ENCODE data around the gene CAPRIN1. TPM values are rescaled to one million over a fixed set of nuclear protein-coding genes. Genes with fewer than 3 reads are reported as not detected.
"Not testable (repeated sequence)": the region's sequence is repeated elsewhere in the genome, so short reads cannot be mapped to it uniquely, and the experiment has no call there.

Gene CAPRIN1
- total and polyA plus RNA-seq, 2 of the 8 experiments (the other 6 are each of a cell fraction or from before 2014, with no cell fraction given): 221 to 317 TPM

DNA sequence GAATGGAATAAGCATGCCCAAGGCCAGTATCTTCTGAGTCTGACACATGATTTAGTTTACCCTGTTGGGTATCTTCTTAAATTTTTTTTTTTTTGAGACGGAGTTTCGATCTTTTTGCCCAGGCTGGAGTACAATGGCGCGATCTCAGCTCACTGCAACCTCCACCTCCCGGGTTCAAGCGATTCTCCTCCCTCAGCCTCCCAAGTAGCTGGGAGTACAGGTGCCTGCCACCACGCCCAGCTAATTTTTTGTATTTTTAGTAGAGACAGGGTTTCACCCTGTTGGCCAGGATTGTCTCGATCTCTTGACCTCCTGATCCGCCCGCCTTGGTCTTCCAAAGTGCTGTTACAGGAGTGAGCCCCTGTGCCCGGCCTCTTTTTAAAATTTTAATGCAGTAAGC lies 2.8 kb downstream of the CAPRIN1 start:
- H4K91ac ChIP-seq (replicated peaks; ENCODE audit: insufficient read length, low read length); H3K23ac ChIP-seq (ENCODE audit: insufficient read length); H4K5ac ChIP-seq (ENCODE audit: insufficient read length, low read depth, low read length); H3K27me3 ChIP-seq (replicated peaks in 1 of 4; ENCODE audit: control insufficient read depth in 3 of 4, extremely low read depth in 1 of 4, insufficient read depth in 3 of 4, low read length in 3 of 4); H2BK12ac ChIP-seq (ENCODE audit: low read depth, low read length); H3K27ac ChIP-seq (ENCODE audit: low read depth, low read length); H2BK20ac ChIP-seq (ENCODE audit: low read length); H2AK5ac ChIP-seq (ENCODE audit: low read depth, low read length); H3K14ac ChIP-seq (ENCODE audit: insufficient read length); H2BK5ac ChIP-seq (ENCODE audit: low read depth, low read length); H3K56ac ChIP-seq (replicated peaks; ENCODE audit: insufficient read length, low read depth, low read length); DNase-seq (ENCODE audit: low read depth in 1 of 2, low spot score in 2 of 2); H3K23me2 ChIP-seq (ENCODE audit: low read depth, low read length); FAIRE-seq; H2BK120ac ChIP-seq (replicated peaks; ENCODE audit: low read depth, low read length); H3K9me3 ChIP-seq (ENCODE audit: insufficient read depth in 2 of 2, low read depth in 1 of 2, low read length in 1 of 2); H3K9ac ChIP-seq (replicated peaks in 1 of 4; ENCODE audit: extremely low read depth in 1 of 4, low read depth in 3 of 4, low read length in 3 of 4); H4K8ac ChIP-seq (ENCODE audit: extremely low read depth, insufficient read depth, low read length); CTCF ChIA-PET (ENCODE audit: partially characterized antibody); H3K18ac ChIP-seq (ENCODE audit: extremely low read depth, low read length); H3K4ac ChIP-seq (replicated peaks; ENCODE audit: insufficient read length, low read depth, low read length); H3K79me1 ChIP-seq (ENCODE audit: low read depth, low read length); H2AFZ ChIP-seq (ENCODE audit: low read length); H3K4me1 ChIP-seq (replicated peaks in 1 of 4; ENCODE audit: control insufficient read depth in 3 of 4, insufficient read depth in 4 of 4, low read length in 3 of 4); H2BK15ac ChIP-seq (ENCODE audit: low read length): not testable (repeated sequence)
- Histone ChIP-seq H3K4me3 (ENCODE audit: extremely low read depth in 1 of 4, insufficient read depth in 2 of 4, low read depth in 3 of 4, low read length in 4 of 4) (peak overlapping the region; percentile 86 to 96 (median 94); a peak in 6 of 8 replicates), H4K20me1 (replicated peaks in 1 of 2; ENCODE audit: control insufficient read depth in 1 of 2, insufficient read depth in 2 of 2, low read length in 2 of 2) (peaks cover 11 to 14% of the 10 kb centered on the region in 2 experiments), H3K79me2 (ENCODE audit: control insufficient read depth in 1 of 2, insufficient read depth in 2 of 2, low read length in 2 of 2) (peaks cover 60 to 72% of the 10 kb centered on the region in 2 experiments), H3K36me3 (ENCODE audit: control insufficient read depth in 2 of 4, insufficient read depth in 4 of 4, low read length in 3 of 4) (peaks cover 0 to 30% (median 4%) of the 10 kb centered on the region in 4 experiments; a peak in 3 of 8 replicates), H3K4me2 (ENCODE audit: insufficient read depth in 1 of 2, low read depth in 2 of 2, low read length in 2 of 2) (peak overlapping the region; percentile 57 to 71)
- POLR2A ChIA-PET (ENCODE audit: partially characterized antibody): interaction anchor here (0.8 to 13.0 kb wide), 5 partner anchors 9 to 384 kb away, joined by 3 to 176 read pairs (median 3); partner anchors contain the start of genes CAT and NAT10
- WGBS, 2 experiments (ENCODE audit: extremely low coverage in 1 of 2, insufficient coverage in 1 of 2, insufficient read length in 1 of 2, insufficient replicate concordance in 2 of 2, low coverage in 1 of 2, low lambda C conversion rate in 2 of 2, missing lambda C conversion rate in 1 of 2): 85% methylated on average over 11 of the region's 11 CpGs; no CpG with 5 or more reads in 1 of the 2 experiments
